WTC11 (cell line): Measurements from ENCODE around the gene TATDN3. TPM values are rescaled to one million over a fixed set of nuclear protein-coding genes. Genes with fewer than 3 reads are reported as not detected.

ENCODE experiments used
- ATAC-seq: fragments of 200-7000 bp; cut with Tn5 transposase; 2 replicates; pipeline ENCODE4 v1.10.0; 2021; ENCODE audit warnings: mild to moderate bottlenecking, moderate library complexity
- CTCF ChIA-PET: fragments of 300-600 bp; sonication (Branson Sonifier 250); formaldehyde crosslinking; loops from one replicate; lab custom pipeline; 2021; ENCODE audit warnings: antibody characterized with exemption; lab: Charles Lee
- POLR2A ChIA-PET: fragments of 350-600 bp; sonication (Branson Sonifier 250); formaldehyde crosslinking; loops from one replicate; lab custom pipeline; 2021; ENCODE audit warnings: antibody characterized with exemption; lab: Charles Lee
- DNase-seq: peaks from one replicate; pipeline ENCODE4 v3.0.0; 2021; ENCODE audit warnings: low spot score
- H3K27ac Mint-ChIP-seq: 2 replicates; pipeline ENCODE4 v1.8.0; 2021; ENCODE audit warnings: mixed read lengths
- H3K27me3 Mint-ChIP-seq: 2 replicates; pipeline ENCODE4 v1.8.0; 2021; ENCODE audit warnings: low read depth, mild to moderate bottlenecking, moderate library complexity, mixed read lengths
- H3K36me3 Mint-ChIP-seq: 2 replicates; pipeline ENCODE4 v1.8.0; 2021; ENCODE audit warnings: mixed read lengths
- H3K4me1 Mint-ChIP-seq: 2 replicates; pipeline ENCODE4 v1.8.0; 2022; ENCODE audit warnings: mixed read lengths
- H3K4me3 Mint-ChIP-seq: 2 replicates; pipeline ENCODE4 v1.8.0; 2021; ENCODE audit warnings: mild to moderate bottlenecking, moderate library complexity, mixed read lengths
- H3K9me3 Mint-ChIP-seq: 2 replicates; pipeline ENCODE4 v1.8.0; 2021; ENCODE audit warnings: mixed read lengths
- ARID4B ChIP-seq: sonication (generic); formaldehyde crosslinking; IDR thresholded peaks from 2 replicates; pipeline ENCODE4 v1.8.0; 2023; ENCODE audit warnings: missing genetic modification reagents, mild to moderate bottlenecking, borderline replicate concordance
- CDX4 ChIP-seq: fragments of 250-450 bp; sonication (Bioruptor Pico); IDR thresholded peaks from 2 replicates; pipeline ENCODE4 v1.9.0; 2021; ENCODE audit warnings: moderate library complexity, mild to moderate bottlenecking, inconsistent platforms, borderline replicate concordance
- CREM ChIP-seq: sonication (generic); formaldehyde crosslinking; IDR thresholded peaks from 2 replicates; pipeline ENCODE4 v1.8.1; 2022; ENCODE audit warnings: mild to moderate bottlenecking, missing genetic modification reagents, moderate library complexity
- CTCF ChIP-seq: fragments of 200-600 bp; IDR thresholded peaks from 2 replicates; pipeline ENCODE4 v1.8.0; 2022; ENCODE audit warnings: antibody characterized with exemption
- E2F5 ChIP-seq: sonication (generic); formaldehyde crosslinking; IDR thresholded peaks from 2 replicates; pipeline ENCODE4 v1.8.1; 2022; ENCODE audit warnings: mild to moderate bottlenecking, moderate library complexity, missing genetic modification reagents
- NFE2L1 ChIP-seq: sonication (generic); formaldehyde crosslinking; IDR thresholded peaks from 2 replicates; pipeline ENCODE4 v1.8.1; 2023; ENCODE audit warnings: missing genetic modification reagents
- PRDM15 ChIP-seq: sonication (generic); formaldehyde crosslinking; IDR thresholded peaks from 2 replicates; pipeline ENCODE4 v1.8.0; 2022; ENCODE audit warnings: missing genetic modification reagents
- RELA ChIP-seq: sonication (generic); formaldehyde crosslinking; IDR thresholded peaks from 2 replicates; pipeline ENCODE4 v1.8.1; 2022; ENCODE audit warnings: missing genetic modification reagents, mild to moderate bottlenecking, borderline replicate concordance
- ZNF232 ChIP-seq: sonication (generic); formaldehyde crosslinking; IDR thresholded peaks from 2 replicates; pipeline ENCODE4 v1.8.0; 2022; ENCODE audit warnings: mild to moderate bottlenecking, missing genetic modification reagents
- ZNF263 ChIP-seq: sonication (generic); formaldehyde crosslinking; IDR thresholded peaks from 2 replicates; pipeline ENCODE4 v1.8.1; 2022; ENCODE audit warnings: low read depth, mild to moderate bottlenecking, moderate library complexity, missing genetic modification reagents
- total RNA-seq: library from RNA; stranded (reverse); gene quantifications from 3 replicates; pipeline ENCODE4 v1.2.3, GENCODE V29; 2021
- TF ChIP-seq, protein P1 (sequence below): fragments of 250-450 bp; sonication (Bioruptor Pico); conservative IDR thresholded peaks from 2 replicates; pipeline ENCODE4 v1.9.0; 2021; ENCODE audit warnings: mild to moderate bottlenecking
- TF ChIP-seq, protein P2 (sequence below): sonication (generic); formaldehyde crosslinking; IDR thresholded peaks from 2 replicates; pipeline ENCODE4 v1.8.0; 2023; ENCODE audit warnings: mild to moderate bottlenecking, missing genetic modification reagents

The TATDN3 gene
- total RNA-seq, 1 experiment from 2014 or later: 19.3 TPM

- TF ChIP-seq E2F5 (CRISPR knock-in tag): no peak
- TF ChIP-seq, protein P1, sequence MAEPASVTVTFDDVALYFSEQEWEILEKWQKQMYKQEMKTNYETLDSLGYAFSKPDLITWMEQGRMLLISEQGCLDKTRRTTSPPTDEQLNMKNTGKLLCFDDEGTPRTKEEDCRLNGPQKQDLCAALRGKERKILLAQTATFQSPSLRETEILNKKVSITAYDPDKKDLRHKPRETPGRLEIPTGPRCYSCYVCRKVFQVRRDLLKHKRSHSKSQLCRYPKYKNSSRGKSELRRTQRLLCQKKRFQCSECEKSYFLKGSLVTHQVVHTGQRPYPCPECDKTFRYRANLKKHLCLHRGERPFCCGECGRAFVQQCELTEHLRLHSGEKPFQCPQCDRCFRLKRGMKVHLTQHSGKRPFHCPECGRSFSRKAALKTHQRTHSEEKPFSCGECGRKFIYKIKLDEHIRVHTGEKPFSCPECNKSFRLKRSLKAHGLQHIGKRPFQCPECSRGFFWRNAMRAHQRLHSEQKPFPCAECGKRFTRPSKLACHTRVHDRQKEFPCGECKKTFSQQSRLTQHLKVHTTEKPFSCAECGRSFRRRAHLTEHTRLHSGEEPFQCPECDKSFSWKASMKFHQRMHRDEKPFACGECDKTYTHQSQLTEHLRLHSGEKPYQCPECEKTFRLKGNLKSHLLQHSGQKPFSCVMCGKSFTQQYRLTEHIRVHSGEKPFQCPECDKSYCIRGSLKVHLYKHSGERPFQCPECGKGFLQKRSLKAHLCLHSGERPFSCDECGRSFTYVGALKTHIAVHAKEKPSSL (CRISPR knock-in tag): no peak
Observed at GRCh38 chr1:212781225-212781624, 10.5 kb upstream of the TATDN3 start (continued).

GRCh38 chr1:212782422-212783154, 9.1 kb upstream of the TATDN3 start:
- Mint-ChIP-seq H3K36me3 (peaks cover 64% of the 10 kb centered on the region), H3K9me3 (peaks cover 12% of the 10 kb centered on the region), H3K4me3 (no peak overlapping the region), H3K4me1 (no peaks in the 10 kb centered on the region), H3K27ac (no peak overlapping the region), H3K27me3 (no peaks in the 10 kb centered on the region)
- POLR2A ChIA-PET: no interaction called here
- ATAC-seq (peak; percentile 32; the same call in 1 of the 2 replicates), DNase-seq (no peak)
- CTCF ChIA-PET: interaction anchor here (2.0 kb wide), 1 partner anchor 33 kb away, joined by 6 read pairs; no protein-coding TSS in a partner anchor
- TF ChIP-seq CTCF (peak; percentile 37), ARID4B (no peak), CDX4 (CRISPR knock-in tag) (no peak), CREM (CRISPR knock-in tag) (no peak), NFE2L1 (CRISPR knock-in tag) (no peak), ZNF263 (no peak)

DNA sequence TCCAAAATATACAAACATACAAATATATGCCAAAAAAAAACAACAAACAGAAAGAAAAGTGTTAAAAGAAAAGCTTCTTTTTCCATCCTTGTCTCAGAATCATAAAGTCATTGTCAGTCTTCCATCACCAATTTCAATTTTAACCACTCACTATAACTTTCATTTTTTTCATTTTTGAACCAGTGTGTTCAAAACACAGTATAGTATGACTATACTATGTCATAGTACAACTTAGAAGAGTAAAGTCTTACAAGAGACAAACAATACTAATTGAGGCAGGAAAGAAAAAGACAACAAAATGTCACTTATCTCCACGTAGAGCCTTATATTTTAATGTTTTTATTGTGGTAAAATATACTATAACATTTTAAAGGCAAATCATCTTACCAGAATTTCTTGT, 7.7 kb upstream of the TATDN3 start:
- TF ChIP-seq PRDM15 (no peak), RELA (CRISPR knock-in tag) (no peak), ZNF232 (CRISPR knock-in tag) (no peak), NFE2L1 (CRISPR knock-in tag) (no peak)
- TF ChIP-seq, protein P2, sequence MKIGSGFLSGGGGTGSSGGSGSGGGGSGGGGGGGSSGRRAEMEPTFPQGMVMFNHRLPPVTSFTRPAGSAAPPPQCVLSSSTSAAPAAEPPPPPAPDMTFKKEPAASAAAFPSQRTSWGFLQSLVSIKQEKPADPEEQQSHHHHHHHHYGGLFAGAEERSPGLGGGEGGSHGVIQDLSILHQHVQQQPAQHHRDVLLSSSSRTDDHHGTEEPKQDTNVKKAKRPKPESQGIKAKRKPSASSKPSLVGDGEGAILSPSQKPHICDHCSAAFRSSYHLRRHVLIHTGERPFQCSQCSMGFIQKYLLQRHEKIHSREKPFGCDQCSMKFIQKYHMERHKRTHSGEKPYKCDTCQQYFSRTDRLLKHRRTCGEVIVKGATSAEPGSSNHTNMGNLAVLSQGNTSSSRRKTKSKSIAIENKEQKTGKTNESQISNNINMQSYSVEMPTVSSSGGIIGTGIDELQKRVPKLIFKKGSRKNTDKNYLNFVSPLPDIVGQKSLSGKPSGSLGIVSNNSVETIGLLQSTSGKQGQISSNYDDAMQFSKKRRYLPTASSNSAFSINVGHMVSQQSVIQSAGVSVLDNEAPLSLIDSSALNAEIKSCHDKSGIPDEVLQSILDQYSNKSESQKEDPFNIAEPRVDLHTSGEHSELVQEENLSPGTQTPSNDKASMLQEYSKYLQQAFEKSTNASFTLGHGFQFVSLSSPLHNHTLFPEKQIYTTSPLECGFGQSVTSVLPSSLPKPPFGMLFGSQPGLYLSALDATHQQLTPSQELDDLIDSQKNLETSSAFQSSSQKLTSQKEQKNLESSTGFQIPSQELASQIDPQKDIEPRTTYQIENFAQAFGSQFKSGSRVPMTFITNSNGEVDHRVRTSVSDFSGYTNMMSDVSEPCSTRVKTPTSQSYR (CRISPR knock-in tag): no peak
- Mint-ChIP-seq H3K27me3 (no peaks in the 10 kb centered on the region), H3K9me3 (peaks cover 6% of the 10 kb centered on the region), H3K36me3 (peaks cover 59% of the 10 kb centered on the region), H3K4me1 (peaks cover 3% of the 10 kb centered on the region), H3K27ac (no peak overlapping the region), H3K4me3 (no peak overlapping the region)
- no peak for ATAC-seq
- no peak for DNase-seq
- POLR2A ChIA-PET: no interaction called here
- CTCF ChIA-PET: no interaction called here
